GM12892 (cell line): Measurements from ENCODE around the gene TNFAIP3.

Experiments used
- POLR2A ChIP-seq: IDR thresholded peaks from 2 replicates; pipeline ENCODE4 v1.6.1; 2011; ENCODE audit warnings: low read depth, low read length, control low read depth
- POLR2AphosphoS5 ChIP-seq: IDR thresholded peaks from 2 replicates; pipeline ENCODE4 v1.6.1; 2011; ENCODE audit warnings: low read depth, low read length, control low read depth

DNA sequence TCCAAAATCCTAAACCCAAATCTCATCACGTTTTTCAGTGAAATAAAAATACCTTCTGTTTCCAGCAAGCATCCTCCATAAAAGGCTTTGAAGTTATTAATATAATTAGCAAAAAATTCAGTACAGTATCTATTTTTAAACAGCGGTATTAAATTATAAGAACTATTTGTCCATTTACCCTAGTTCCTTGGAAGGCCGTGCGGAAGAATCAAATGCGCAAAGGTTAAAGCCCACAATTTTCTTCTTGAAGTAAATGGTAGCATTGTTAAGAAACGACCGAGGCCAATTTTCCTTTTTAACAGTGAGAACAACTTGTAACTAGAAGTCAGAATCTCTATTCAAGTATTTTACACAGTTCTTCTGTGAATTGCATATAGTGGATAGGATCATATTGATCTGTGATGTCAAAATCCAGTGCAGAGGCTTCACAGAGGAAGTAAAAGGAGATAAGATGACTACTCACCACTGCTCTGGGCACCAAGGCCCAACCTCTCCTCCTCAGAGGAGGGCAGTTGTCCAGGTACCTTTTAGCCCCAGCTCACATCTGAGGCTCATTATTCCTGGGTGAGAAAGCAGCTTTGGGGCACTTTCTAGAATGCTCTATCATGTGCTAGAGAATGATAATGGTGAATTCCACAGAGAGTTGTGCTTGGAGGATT is 36.3 kb downstream of the TNFAIP3 start:
- TF ChIP-seq POLR2A (no peak), POLR2AphosphoS5 (no peak)
